HG03558 (cell line): ENCODE measurements around the gene DNM3.

Experiments
- ATAC-seq: cut with Tn5 transposase; IDR thresholded peaks from one replicate; pipeline ENCODE4 v1.9.1; 2021; ENCODE audit warnings: moderate number of reproducible peaks; ENCODE audit not compliant: unreplicated experiment; ENCODE audit errors: extremely low read depth

The DNM3 gene

GRCh38 chr1:172083191-172083590 lies 241.9 kb downstream of the DNM3 start:
- no peak for ATAC-seq

- no peak for ATAC-seq
These were observed 243.6 kb downstream of the DNM3 start for GRCh38 chr1:172084876-172085275.

GRCh38 chr1:172085317-172085716 lies 244.0 kb downstream of the DNM3 start:
- no peak for ATAC-seq

- ATAC-seq, result no peak
These were observed 244.8 kb downstream of the DNM3 start for GRCh38 chr1:172086137-172086536.

GRCh38 chr1:172088256-172088655 lies 247.0 kb downstream of the DNM3 start:
- no peak for ATAC-seq

- ATAC-seq, result no peak
These were observed 248.6 kb downstream of the DNM3 start for GRCh38 chr1:172089768-172090510.

GRCh38 chr1:172090511-172090817 lies 249.2 kb downstream of the DNM3 start:
- ATAC-seq, result no peak

GRCh38 chr1:172095846-172096245 lies 254.5 kb downstream of the DNM3 start:
- ATAC-seq, result no peak

- no peak for ATAC-seq
These were observed 263.9 kb downstream of the DNM3 start for GRCh38 chr1:172105230-172105629.

GRCh38 chr1:172107316-172107975 lies 266.1 kb downstream of the DNM3 start:
- ATAC-seq, result no peak

- no peak for ATAC-seq
These were observed 267.0 kb downstream of the DNM3 start for GRCh38 chr1:172108161-172108893.

- no peak for ATAC-seq
These were observed 268.1 kb downstream of the DNM3 start for GRCh38 chr1:172109359-172109758.

- no peak for ATAC-seq
These were observed 271.3 kb downstream of the DNM3 start for GRCh38 chr1:172112576-172112975.

- ATAC-seq, result no peak
These were observed 276.5 kb downstream of the DNM3 start for GRCh38 chr1:172117800-172118199.

- no peak for ATAC-seq
These were observed 277.3 kb downstream of the DNM3 start for GRCh38 chr1:172118618-172119017.

- no peak for ATAC-seq
These were observed 277.9 kb downstream of the DNM3 start for GRCh38 chr1:172119184-172119583.

- ATAC-seq, result no peak
These were observed 279.1 kb downstream of the DNM3 start for GRCh38 chr1:172120381-172120780.

- ATAC-seq, result no peak
These were observed 279.9 kb downstream of the DNM3 start for GRCh38 chr1:172121081-172121717.

- no peak for ATAC-seq
These were observed 281.1 kb downstream of the DNM3 start for GRCh38 chr1:172122381-172122780.

- ATAC-seq, result no peak
These were observed 284.0 kb downstream of the DNM3 start for GRCh38 chr1:172125250-172125649.
